HepG2 (cell line): ENCODE measurements around the gene CASTOR1. TPM values are rescaled to one million over a fixed set of nuclear protein-coding genes. Genes with fewer than 3 reads are reported as not detected.

Source experiments
- ATAC-seq: fragments of 200-7000 bp; cut with Tn5 transposase; 3 replicates; pipeline ENCODE4 v1.9.1; 2020; ENCODE audit warnings: mild to moderate bottlenecking, moderate library complexity
- BruUV-seq: library from RNA; stranded (reverse); fragments of 400-500 nt; replicated peaks from 2 replicates; lab custom pipeline; 2021; lab: Mats Ljungman, UMichigan
- CTCF ChIA-PET: fragments of 300-600 bp; formaldehyde crosslinking; extraction: SDS; loops from one replicate; lab custom pipeline; 2021; ENCODE audit warnings: low total read pairs, inconsistent platforms, low intra/inter-chr PET ratio; lab: Yijun Ruan, JAX
- POLR2A ChIA-PET: fragments of 350-600 bp; sonication (Branson Sonifier 250); formaldehyde crosslinking; loops from one replicate; lab custom pipeline; 2020; ENCODE audit warnings: antibody characterized with exemption, inconsistent platforms; lab: Yijun Ruan, JAX
- DNase-seq: peaks from one replicate; pipeline ENCODE4 v3.0.0-alpha.2; 2015; ENCODE audit warnings: low spot score
- FAIRE-seq: peaks from 3 replicates; lab custom pipeline; 2011; peaks lifted over from hg19 to GRCh38; lab: Jason Lieb, UNC
- H2AFZ ChIP-seq: one replicate; pipeline ENCODE4 v1.6.1; 2011; ENCODE audit warnings: low read length, inconsistent platforms
- H3K27ac ChIP-seq: fragments of 300-600 bp; 3 replicates; pipeline ENCODE4 v1.8.0; 2011; ENCODE audit warnings: mixed run types, mild to moderate bottlenecking, mixed read lengths, low read length, inconsistent platforms; ENCODE audit not compliant: insufficient read depth; ENCODE audit errors: extremely low read length
- H3K27me3 ChIP-seq, 2 experiments: fragments of 200-600 bp in 1 of 2; 2 replicates in 1 of 2; 3 replicates in 1 of 2; pipeline versions ENCODE4 v1.6.0 to v1.8.0; 2011; ENCODE audit warnings: low read length in 2 of 2, mild to moderate bottlenecking in 2 of 2, moderate library complexity in 2 of 2, inconsistent platforms in 1 of 2; ENCODE audit not compliant: insufficient read depth in 2 of 2, control insufficient read depth in 1 of 2
- H3K36me3 ChIP-seq, 2 experiments: fragments of 200-600 bp in 1 of 2; replicated peaks in 1 of 2; 2 replicates in 1 of 2; 3 replicates in 1 of 2; pipeline versions ENCODE4 v1.5.1 to v1.8.0; 2011; ENCODE audit warnings: low read length in 2 of 2, inconsistent platforms in 1 of 2; ENCODE audit not compliant: insufficient read depth in 2 of 2, control insufficient read depth in 1 of 2
- H3K4me1 ChIP-seq: 2 replicates; pipeline ENCODE4 v1.5.1; 2012; ENCODE audit warnings: low read length, inconsistent platforms; ENCODE audit not compliant: insufficient read depth
- H3K4me2 ChIP-seq: 2 replicates; pipeline ENCODE4 v1.6.0; 2011; ENCODE audit warnings: low read depth, low read length, inconsistent platforms
- H3K4me3 ChIP-seq, 3 experiments: fragments of 200-600 bp in 1 of 3; sonication (generic), shearing (Covaris generic) in 1 of 3; replicated peaks in 1 of 3; 2 replicates each; pipeline ENCODE4 v1.5.1; 2011 to 2016; ENCODE audit warnings: low read length in 3 of 3, inconsistent platforms in 2 of 3, low read depth in 2 of 3, mild to moderate bottlenecking in 2 of 3, control low read depth in 1 of 3, mixed read lengths in 1 of 3; ENCODE audit not compliant: insufficient read depth in 1 of 3
- H3K79me2 ChIP-seq: one replicate; pipeline ENCODE4 v1.6.1; 2011; ENCODE audit warnings: low read length, inconsistent platforms; ENCODE audit not compliant: insufficient read depth
- H3K9ac ChIP-seq: 2 replicates; pipeline ENCODE4 v1.6.0; 2011; ENCODE audit warnings: mild to moderate bottlenecking, low read depth, low read length, inconsistent platforms; ENCODE audit not compliant: insufficient read depth
- H3K9me3 ChIP-seq: 2 replicates; pipeline ENCODE4 v1.5.1; 2012; ENCODE audit warnings: mild to moderate bottlenecking, low read length
- H4K20me1 ChIP-seq: 2 replicates; pipeline ENCODE4 v1.6.0; 2011; ENCODE audit warnings: inconsistent platforms, mild to moderate bottlenecking, low read length, moderate library complexity; ENCODE audit not compliant: insufficient read depth
- ATF1 ChIP-seq: IDR thresholded peaks from 2 replicates; pipeline ENCODE4 v1.6.1; 2016; ENCODE audit warnings: mild to moderate bottlenecking, control low read depth
- BCLAF1 ChIP-seq: fragments of 450-650 bp; IDR thresholded peaks from 2 replicates; pipeline ENCODE4 v1.6.1; 2017; ENCODE audit warnings: mild to moderate bottlenecking
- CC2D1A ChIP-seq: sonication (generic); formaldehyde crosslinking; IDR thresholded peaks from 2 replicates; pipeline ENCODE4 v1.8.1; 2023; ENCODE audit warnings: mild to moderate bottlenecking, missing genetic modification reagents
- HNRNPL ChIP-seq: fragments of 200-400 bp; formaldehyde crosslinking; IDR thresholded peaks from 2 replicates; pipeline ENCODE4 v1.6.1; 2017; ENCODE audit warnings: mild to moderate bottlenecking, low read depth, low read length
- HNRNPLL ChIP-seq: fragments of 200-400 bp; formaldehyde crosslinking; IDR thresholded peaks from 2 replicates; pipeline ENCODE4 v1.6.1; 2017; ENCODE audit warnings: mild to moderate bottlenecking, low read depth, low read length; ENCODE audit not compliant: poor library complexity, severe bottlenecking
- HOXA9 ChIP-seq: sonication (generic); formaldehyde crosslinking; IDR thresholded peaks from 2 replicates; pipeline ENCODE4 v1.8.1; 2022; ENCODE audit warnings: missing genetic modification reagents, mild to moderate bottlenecking, moderate library complexity, borderline replicate concordance
- PATZ1 ChIP-seq: sonication (generic); formaldehyde crosslinking; IDR thresholded peaks from 2 replicates; pipeline ENCODE4 v1.4.0; 2020; ENCODE audit warnings: missing genetic modification reagents
- POLR2G ChIP-seq: fragments of 200-400 bp; formaldehyde crosslinking; IDR thresholded peaks from 2 replicates; pipeline ENCODE4 v1.6.1; 2018; ENCODE audit warnings: mild to moderate bottlenecking, low read depth, low read length, moderate library complexity
- RARA ChIP-seq: IDR thresholded peaks from 2 replicates; pipeline ENCODE4 v1.6.1; 2016; ENCODE audit warnings: missing genetic modification reagents, missing compliant biosample characterization
- SP140L ChIP-seq: sonication (generic); formaldehyde crosslinking; IDR thresholded peaks from 2 replicates; pipeline ENCODE4 v1.4.0; 2020; ENCODE audit warnings: missing genetic modification reagents, borderline replicate concordance
- YY1 ChIP-seq: IDR thresholded peaks from 2 replicates; pipeline ENCODE4 v1.6.1; 2011; ENCODE audit warnings: low read length, low read depth, moderate library complexity, mild to moderate bottlenecking; ENCODE audit not compliant: insufficient read depth, insufficient replicate concordance
- ZMYM2 ChIP-seq: sonication (generic); formaldehyde crosslinking; IDR thresholded peaks from 2 replicates; pipeline ENCODE4 v1.8.0; 2022; ENCODE audit warnings: mild to moderate bottlenecking, missing genetic modification reagents
- ZNF367 ChIP-seq: sonication (generic); formaldehyde crosslinking; IDR thresholded peaks from 2 replicates; pipeline ENCODE4 v1.4.0; 2020; ENCODE audit warnings: missing genetic modification reagents, borderline replicate concordance
- ZNF552 ChIP-seq: sonication (generic); formaldehyde crosslinking; IDR thresholded peaks from 2 replicates; pipeline ENCODE4 v1.9.0; 2022; ENCODE audit warnings: missing genetic modification reagents, mild to moderate bottlenecking, borderline replicate concordance
- ZNF75D ChIP-seq: sonication (generic); formaldehyde crosslinking; IDR thresholded peaks from 2 replicates; pipeline ENCODE4 v1.8.1; 2023; ENCODE audit warnings: missing genetic modification reagents, mild to moderate bottlenecking, borderline replicate concordance
- ZNF775 ChIP-seq: sonication (generic); formaldehyde crosslinking; IDR thresholded peaks from 2 replicates; pipeline ENCODE4 v1.4.0; 2020; ENCODE audit warnings: missing genetic modification reagents, mild to moderate bottlenecking, moderate library complexity, borderline replicate concordance
- WGBS: methylation state at CpG from one replicate; pipeline ENCODE4 v1.1.6; 2017; ENCODE audit warnings: low lambda C conversion rate; 5-methylcytosine and 5-hydroxymethylcytosine counted together
- in situ Hi-C: cut with HindIII; loops from 2 replicates; pipeline ENCODE4 v1.10.0; 2017; ENCODE audit warnings: low pct_unique_long_range_greater_than_20kb; ENCODE audit not compliant: extremely low pct_ligation_motif_present
- intact Hi-C: fragments of 100-400 bp; cut with micrococcal nuclease; formaldehyde crosslinking; loops from one replicate; pipeline ENCODE4 v1.10.0; 2022; ENCODE audit not compliant: unreplicated experiment
- polyA plus RNA-seq, 8 experiments: library from polyadenylated mRNA; depleted of rRNA in 3 of 8; stranded (reverse) in 7 of 8; unstranded in 1 of 8; fragments of >200 nt; fragmentation: Illumina TruSeq in 4 of 8; extraction: Trizol in 4 of 8; gene quantifications; 2 replicates each; pipeline versions ENCODE4 v1.2.1 to v1.2.3, GENCODE V29; 2011 to 2016; ENCODE audit warnings: low read depth in 4 of 8, missing spikeins in 1 of 8, mixed read lengths in 1 of 8; ENCODE audit not compliant: insufficient read depth in 1 of 8
- total RNA-seq, 5 experiments: library from RNA; depleted of rRNA; stranded (reverse); fragments of >200 nt; fragmentation: Illumina TruSeq; extraction: Trizol; gene quantifications; 2 replicates each; pipeline ENCODE4 v1.2.3, GENCODE V29; 2016; ENCODE audit warnings: low read depth in 1 of 5

CASTOR1 gene
- total and polyA plus RNA-seq, 2 of the 13 experiments (the other 11 are each of a cell fraction or from before 2014, with no cell fraction given), result 2.6 to 4.4 TPM

GRCh38 chr22:30247974-30248373 is 41.3 kb downstream of the CASTOR1 start:
- H3K9me3 ChIP-seq, result no peaks in the 10 kb centered on the region
- ChIA-PET CTCF (no interaction called here), POLR2A (interaction anchor here (0.6 to 1.1 kb wide), 3 partner anchors 13 to 66 kb away, joined by 3 read pairs; no protein-coding TSS in a partner anchor)
- DNase-seq, result no peak
- H3K27me3 ChIP-seq, result no peaks in the 10 kb centered on the region
- BruUV-seq, result no TSS peak
- no peaks in the 10 kb centered on the region for H4K20me1 ChIP-seq
- in situ Hi-C loops, result no loop called here
- 37% methylated on average over 7 of the region's 12 CpGs for WGBS
- no peaks in the 10 kb centered on the region for H3K79me2 ChIP-seq
- no peak for FAIRE-seq
- peak overlapping the region in 2 of 3 experiments; percentile 49 to 67; a peak in 5 of 6 replicates for H3K4me3 ChIP-seq
- no peak overlapping the region for H3K9ac ChIP-seq
- ATAC-seq, result no peak
- no peak overlapping the region for H3K27ac ChIP-seq
- peak overlapping the region; percentile 74 for H3K4me2 ChIP-seq
- no peaks in the 10 kb centered on the region for H3K36me3 ChIP-seq
- H2AFZ ChIP-seq, result no peak overlapping the region
- intact Hi-C loops, result no loop called here
- H3K4me1 ChIP-seq, result peaks cover 63% of the 10 kb centered on the region
- TF ChIP-seq RARA (CRISPR knock-in tag) (0 out of 2 replicates have a peak, but pooled peaks have one; percentile 7), HNRNPL (0 out of 2 replicates have a peak, but pooled peaks have one; percentile 47), SP140L (CRISPR knock-in tag) (no peak), ZNF75D (CRISPR knock-in tag) (no peak), ZNF552 (CRISPR knock-in tag) (no peak), ZMYM2 (no peak), ZNF367 (no peak), PATZ1 (0 out of 2 replicates have a peak, but pooled peaks have one; percentile 40), HNRNPLL (no peak), ZNF775 (CRISPR knock-in tag) (no peak), CC2D1A (CRISPR knock-in tag) (no peak), YY1 (no peak), HOXA9 (CRISPR knock-in tag) (no peak), POLR2G (no peak), ATF1 (no peak), BCLAF1 (no peak)
